ENCODE measurements around the gene XYLB. TPM values are rescaled to one million over a fixed set of nuclear protein-coding genes. Genes with fewer than 3 reads are reported as not detected.

The XYLB gene
- total and polyA plus RNA-seq, 2 of the 13 experiments (the other 11 are each of a cell fraction or from before 2014, with no cell fraction given): 25.9 to 30.0 TPM

- peak; percentile 87 for TF ChIP-seq ZNF256 (CRISPR knock-in tag; conservative IDR thresholded peaks at IDR 0.05)
- peak; percentile 82; the same call in 1 of the 2 replicates for TF ChIP-seq TEAD2 (CRISPR knock-in tag; IDR thresholded peaks at IDR 0.05)
- no peak for TF ChIP-seq ZNF326 (CRISPR knock-in tag; IDR thresholded peaks at IDR 0.05; ENCODE audit: borderline replicate concordance)
- TF ChIP-seq ZUFSP (CRISPR knock-in tag; IDR thresholded peaks at IDR 0.05; ENCODE audit: borderline replicate concordance): no peak
- TF ChIP-seq ZNF75D (CRISPR knock-in tag; IDR thresholded peaks at IDR 0.05; ENCODE audit: borderline replicate concordance): 0 out of 2 replicates have a peak, but pooled peaks have one; percentile 39
- TF ChIP-seq CEBPG (CRISPR knock-in tag; IDR thresholded peaks at IDR 0.05): peak; percentile 64
- TF ChIP-seq HCFC1 (IDR thresholded peaks at IDR 0.05; ENCODE audit: low read depth, low read length): no peak
- peak; percentile 97 for TF ChIP-seq ZNF879 (CRISPR knock-in tag; IDR thresholded peaks at IDR 0.05)
- peak; percentile 57; the same call in 1 of the 2 replicates for TF ChIP-seq DMTF1 (CRISPR knock-in tag; IDR thresholded peaks at IDR 0.05)
- 0 out of 2 replicates have a peak, but pooled peaks have one; percentile 73 for TF ChIP-seq ADNP (CRISPR knock-in tag; IDR thresholded peaks at IDR 0.05)
- peak; percentile 61 for TF ChIP-seq ZNF678 (CRISPR knock-in tag; IDR thresholded peaks at IDR 0.05)
- TF ChIP-seq STAG1 (CRISPR knock-in tag; IDR thresholded peaks at IDR 0.05): peak; percentile 74
- no peak; the same call in 1 of the 2 replicates for TF ChIP-seq RCOR2 (CRISPR knock-in tag; IDR thresholded peaks at IDR 0.05)
- peak; percentile 98; the same call in 1 of the 2 replicates for TF ChIP-seq ARID2 (CRISPR knock-in tag; IDR thresholded peaks at IDR 0.05; ENCODE audit: borderline replicate concordance)
- TF ChIP-seq NCOR1 (IDR thresholded peaks at IDR 0.05; ENCODE audit: borderline replicate concordance, low read length): peak; percentile 36; the same call in 1 of the 2 replicates
- no peak for TF ChIP-seq ZNF569 (CRISPR knock-in tag; IDR thresholded peaks at IDR 0.05; ENCODE audit: borderline replicate concordance)
- TF ChIP-seq SAFB2 (CRISPR knock-in tag; IDR thresholded peaks at IDR 0.05; ENCODE audit: borderline replicate concordance, low read depth): peak; percentile 65; the same call in 1 of the 2 replicates
- TF ChIP-seq THAP7 (CRISPR knock-in tag; IDR thresholded peaks at IDR 0.05): peak; percentile 88; the same call in 1 of the 2 replicates
- TF ChIP-seq MTF2 (CRISPR knock-in tag; IDR thresholded peaks at IDR 0.05; ENCODE audit: borderline replicate concordance): peak; percentile 97
- TF ChIP-seq ZBTB10 (CRISPR knock-in tag; IDR thresholded peaks at IDR 0.05; ENCODE audit: borderline replicate concordance): peak; percentile 83; the same call in 1 of the 2 replicates
- peak; percentile 97 for TF ChIP-seq ZNF772 (CRISPR knock-in tag; IDR thresholded peaks at IDR 0.05)
- peak; percentile 80 for TF ChIP-seq POLR2AphosphoS5 (IDR thresholded peaks at IDR 0.05; ENCODE audit: low read depth, low read length)
Measured at GRCh38 chr3:38346587-38347410, at the start of gene XYLB (continued).

Measured in HepG2 (cell line).